Colon (tissue), 2 donors: Measurements from ENCODE around the gene DRAM2.

Experiments
- FAIRE-seq: peaks from 2 replicates; lab custom pipeline; 2012; peaks lifted over from hg19 to GRCh38; lab: Jason Lieb, UNC
- donor health status: control.
- donor health status: control.

Gene DRAM2

DNA sequence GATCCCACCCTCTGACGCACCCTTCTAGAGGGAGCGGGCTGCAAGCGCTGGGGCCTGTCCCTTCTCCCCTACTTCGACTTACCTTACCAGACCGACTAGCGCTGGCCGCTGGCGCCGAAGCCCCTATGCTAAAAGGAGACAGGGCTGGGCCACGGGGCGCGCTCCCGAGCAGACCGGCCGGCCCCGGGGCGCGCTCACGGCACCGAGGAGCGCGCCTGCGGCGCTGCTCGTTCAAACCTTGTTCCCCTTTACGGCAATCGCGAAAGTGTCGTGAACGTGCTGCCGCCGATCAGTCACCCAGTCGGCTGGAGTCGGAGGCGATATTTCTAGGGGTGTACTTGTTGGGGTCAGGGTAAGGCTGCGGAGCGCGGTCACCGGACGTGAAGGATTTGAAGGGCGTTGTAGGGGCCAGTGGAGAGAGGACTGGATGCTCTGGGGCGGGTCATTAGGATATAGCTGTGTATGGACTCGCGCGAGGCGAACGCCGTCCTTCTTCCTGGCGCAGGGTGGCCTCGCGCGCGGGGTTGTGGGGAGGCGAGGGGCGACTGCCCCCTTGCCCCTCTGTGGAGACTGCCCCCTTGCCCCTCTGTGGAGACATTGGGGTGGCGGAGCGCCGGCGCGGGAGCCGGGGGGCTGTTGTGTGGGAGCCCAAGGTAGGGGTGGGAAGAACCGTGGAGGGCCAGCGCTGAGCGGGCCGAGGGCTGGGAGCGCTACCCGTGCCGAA is at the start of gene DRAM2, which contains the start of gene CEPT1:
Gene DRAM2, minus strand, starts transcription at position 138 of the 724 bp plus-strand sequence. CDS start 8,539 bp downstream, outside the sequence.
Gene CEPT1, plus strand, starts transcription at position 268 of the 724 bp plus-strand sequence. CDS start 7,492 bp downstream, outside the sequence.
- no peak for FAIRE-seq

DNA sequence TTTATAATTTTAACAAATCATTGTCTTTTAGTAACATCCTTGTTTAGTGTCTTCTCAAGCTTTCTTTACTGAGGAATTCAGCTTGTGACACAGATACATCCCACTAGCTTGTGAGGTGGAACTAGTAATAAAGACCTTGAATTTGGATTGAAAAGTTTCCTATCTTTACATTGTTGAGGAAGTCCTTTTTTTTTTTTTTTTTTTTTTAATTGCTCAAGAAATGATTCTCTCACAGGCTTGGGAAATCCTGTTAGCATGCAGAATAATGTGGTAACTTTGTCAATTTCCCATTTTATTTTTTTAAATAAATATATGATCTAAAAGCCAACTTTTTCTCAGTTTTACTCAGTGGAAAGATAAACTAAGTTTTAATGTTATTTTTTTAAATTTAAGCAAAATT is 44.8 kb upstream of the DRAM2 start:
- FAIRE-seq = no peak

DNA sequence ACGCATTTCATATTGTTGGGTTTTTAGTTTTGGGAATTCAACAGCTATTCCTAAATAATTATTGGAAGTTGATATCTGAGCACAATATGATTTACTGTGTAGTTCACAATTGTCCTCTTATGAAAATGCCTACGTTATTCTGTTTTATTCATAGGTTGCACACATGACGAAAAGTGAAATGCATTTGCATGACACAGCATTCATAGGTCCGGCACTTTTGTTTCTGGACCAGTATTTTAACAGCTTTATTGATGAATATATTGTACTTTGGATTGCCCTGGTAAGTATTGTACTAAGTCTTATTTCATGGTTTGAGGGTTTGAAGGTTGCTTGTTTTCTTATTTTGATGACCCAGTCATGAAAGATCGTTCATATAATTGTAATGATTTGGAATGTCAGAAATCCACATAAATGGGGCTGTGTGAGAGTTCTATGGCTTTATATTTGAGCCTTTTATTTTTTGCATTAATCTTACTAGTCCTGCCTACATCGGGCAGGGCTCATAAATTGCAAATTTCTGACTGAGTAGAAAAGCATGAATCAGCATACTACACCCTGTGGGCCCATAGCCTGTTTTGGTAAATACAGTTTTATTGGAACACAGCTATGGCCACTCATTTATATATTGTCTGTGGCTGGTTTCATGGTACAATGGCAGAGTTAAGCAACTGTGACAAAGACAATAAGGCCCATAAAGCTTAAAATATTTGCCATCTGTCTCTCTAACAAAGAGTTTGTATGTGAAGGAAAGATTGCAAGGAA is 43.6 kb upstream of the DRAM2 start:
- FAIRE-seq = no peak

DNA sequence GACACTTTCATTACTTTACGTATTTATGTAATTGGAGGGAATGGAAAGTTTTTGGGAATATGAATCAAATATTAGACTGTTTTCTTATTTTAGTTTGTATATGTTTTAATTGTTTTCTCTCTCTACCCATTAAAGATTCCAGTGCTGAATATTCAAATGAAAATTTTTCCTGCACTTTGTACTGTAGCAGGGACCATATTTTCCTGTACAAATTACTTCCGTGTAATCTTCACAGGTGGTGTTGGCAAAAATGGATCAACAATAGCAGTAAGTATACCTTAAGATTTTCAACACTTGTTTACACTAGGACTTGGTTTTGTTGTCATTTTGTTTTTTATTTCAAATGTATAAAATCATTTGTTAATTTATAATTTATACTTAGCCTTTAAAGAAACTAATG is 42.2 kb upstream of the DRAM2 start:
- FAIRE-seq = no peak

DNA sequence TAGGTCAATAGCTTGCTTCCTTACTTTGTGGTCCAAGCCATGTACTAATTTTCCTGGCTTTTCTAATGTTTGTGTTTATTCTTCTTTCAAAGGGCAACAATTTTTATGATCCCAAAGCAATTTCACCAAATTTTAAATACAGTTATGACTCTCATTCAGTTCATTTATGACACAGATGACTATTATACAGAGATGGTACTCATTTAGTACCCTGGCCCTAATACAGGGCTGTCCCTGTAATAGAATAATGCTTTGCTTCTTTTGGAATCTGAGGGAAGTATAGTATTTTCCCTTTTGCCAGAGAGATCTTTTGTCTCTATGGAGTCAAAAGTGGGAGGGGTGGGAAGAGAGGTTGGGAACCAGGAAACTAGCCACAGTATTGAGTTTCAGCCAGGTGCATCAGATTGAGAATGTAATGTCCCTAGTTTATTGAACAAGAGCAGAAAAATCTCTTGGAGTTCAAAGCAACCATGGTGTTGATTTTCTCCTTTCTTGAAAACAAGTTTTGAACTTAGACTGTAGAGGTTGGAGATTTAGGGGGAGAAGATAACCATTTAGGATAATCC is 40.2 kb upstream of the DRAM2 start:
- no peak for FAIRE-seq

DNA sequence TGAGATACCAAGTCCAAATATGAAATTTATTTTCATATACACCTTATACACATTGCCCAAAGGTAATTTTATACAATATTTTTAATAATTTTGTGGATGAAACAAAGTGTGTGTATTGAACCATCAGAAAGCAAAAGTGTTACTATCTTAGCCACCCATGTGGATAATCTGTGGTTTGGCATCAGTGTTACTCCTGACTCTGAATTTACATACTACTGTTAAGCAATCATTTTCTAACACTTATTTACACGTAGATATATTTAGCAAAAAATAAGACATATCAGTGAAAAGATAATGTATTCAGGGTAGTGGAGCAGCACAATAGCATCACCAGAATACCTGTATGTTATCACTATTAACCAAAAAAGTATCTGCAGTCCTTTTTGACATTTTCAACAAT is 36.8 kb upstream of the DRAM2 start:
- FAIRE-seq = no peak

DNA sequence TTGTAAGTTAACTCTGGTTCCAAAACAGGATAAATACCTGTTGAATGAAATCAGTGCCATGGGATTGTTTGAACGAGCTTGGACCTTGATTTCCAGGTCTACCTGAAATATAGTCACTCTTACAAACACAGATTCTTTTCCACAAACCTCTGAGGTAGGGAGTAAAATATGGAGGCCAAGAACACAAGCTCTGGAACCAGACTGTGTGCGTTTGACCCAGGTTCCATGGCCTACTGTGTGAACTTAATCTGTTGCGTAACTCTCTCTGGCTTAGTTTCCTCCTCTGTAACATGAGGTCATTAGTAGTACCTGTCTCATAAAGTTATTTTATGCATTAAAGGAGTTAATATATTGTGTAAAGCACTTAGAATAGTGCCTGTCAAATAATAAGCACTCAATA is 35.5 kb upstream of the DRAM2 start:
- FAIRE-seq = no peak

DNA sequence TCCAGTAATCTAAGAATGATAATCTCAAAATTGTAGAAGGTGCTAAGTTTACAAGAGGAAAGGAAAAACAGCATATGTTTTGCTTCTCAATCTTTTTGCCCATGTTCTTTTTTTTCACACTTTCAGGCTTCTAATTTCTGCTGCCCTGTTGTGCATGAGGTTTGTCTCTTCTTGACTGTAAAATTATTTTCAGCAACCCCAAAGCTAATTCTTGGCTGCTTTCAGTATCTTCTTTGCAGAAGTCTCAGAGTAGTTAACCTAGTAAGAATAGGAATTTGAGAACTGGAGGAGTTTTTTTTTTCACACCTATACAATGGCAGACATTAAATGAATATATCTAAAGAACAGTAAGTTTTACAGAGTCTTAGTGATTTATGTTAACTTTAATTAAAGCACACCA is 34.2 kb upstream of the DRAM2 start:
- FAIRE-seq = no peak

DNA sequence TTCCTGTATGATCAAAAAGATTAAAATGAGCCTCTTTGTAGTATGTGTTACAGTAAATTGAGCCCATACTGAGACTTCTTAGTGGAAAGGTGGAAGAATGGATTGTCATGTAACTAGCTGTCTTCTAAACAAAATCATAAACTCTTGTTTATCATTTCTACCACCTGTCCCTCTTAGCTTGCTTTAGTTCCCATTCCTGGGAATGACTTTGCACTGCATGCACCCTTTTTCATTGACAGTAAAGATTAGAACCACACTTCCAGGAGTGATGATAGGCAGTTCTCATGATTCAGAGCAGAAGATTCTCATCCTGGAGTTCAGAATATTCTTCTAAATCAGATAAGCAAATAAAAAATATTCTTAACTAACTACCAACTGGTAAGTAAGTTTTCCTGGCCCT is 32.6 kb upstream of the DRAM2 start:
- no peak for FAIRE-seq

DNA sequence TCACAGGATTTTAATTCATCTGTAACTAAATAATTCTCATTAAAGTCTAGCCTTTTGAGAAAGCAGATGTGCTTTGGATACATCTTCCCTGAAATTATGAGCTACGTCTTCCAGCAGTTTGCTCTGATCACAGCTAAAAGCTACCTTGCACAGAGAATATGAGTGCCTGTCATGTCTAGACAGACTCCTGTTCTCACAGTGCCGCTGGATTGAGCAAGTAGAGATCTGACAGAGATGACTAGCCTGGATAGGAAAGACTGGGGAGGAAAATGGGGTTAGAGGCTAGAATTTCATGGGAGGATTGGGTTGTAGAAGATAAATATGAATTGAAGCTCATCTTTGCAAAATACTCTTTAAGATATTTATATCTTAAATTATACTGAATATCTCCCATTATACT is 24.3 kb upstream of the DRAM2 start:
- FAIRE-seq = no peak

DNA sequence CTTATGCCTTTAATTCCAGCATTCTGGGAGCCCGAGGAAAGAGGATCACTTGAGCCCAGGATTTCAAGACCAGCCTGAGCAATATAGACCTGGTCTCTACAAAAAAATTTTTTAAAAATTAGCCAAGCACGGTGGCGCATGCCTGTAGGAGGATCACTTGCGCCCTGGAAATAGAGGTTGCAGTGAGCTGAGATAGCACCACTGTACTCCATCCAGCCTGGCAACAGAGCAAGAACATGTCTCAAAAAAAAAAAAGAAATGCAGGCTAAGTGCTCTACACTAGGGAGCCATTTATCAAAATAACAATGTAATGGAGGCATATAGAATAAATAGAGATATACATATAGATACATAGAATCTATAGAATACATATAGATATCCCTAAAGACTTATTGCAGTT is 23.5 kb upstream of the DRAM2 start:
- no peak for FAIRE-seq

DNA sequence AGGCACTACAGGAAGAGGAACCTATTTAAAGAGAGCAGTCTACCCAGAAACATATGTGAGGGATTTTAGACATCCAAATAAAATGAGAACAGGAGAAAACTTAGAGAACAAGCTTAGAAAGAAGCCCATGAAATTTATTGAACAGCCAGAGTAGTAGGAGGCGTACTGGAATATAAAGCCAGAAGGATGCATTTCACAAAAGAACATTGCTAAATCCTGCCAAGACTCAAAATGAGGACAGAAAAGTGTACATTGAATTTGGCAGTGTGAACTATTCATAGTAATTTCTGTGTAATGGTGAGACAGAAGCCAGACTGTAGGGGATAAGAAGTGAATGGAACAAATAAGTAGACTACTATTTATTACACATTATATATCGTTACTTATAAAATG is 22.6 kb upstream of the DRAM2 start:
- FAIRE-seq = no peak

DNA sequence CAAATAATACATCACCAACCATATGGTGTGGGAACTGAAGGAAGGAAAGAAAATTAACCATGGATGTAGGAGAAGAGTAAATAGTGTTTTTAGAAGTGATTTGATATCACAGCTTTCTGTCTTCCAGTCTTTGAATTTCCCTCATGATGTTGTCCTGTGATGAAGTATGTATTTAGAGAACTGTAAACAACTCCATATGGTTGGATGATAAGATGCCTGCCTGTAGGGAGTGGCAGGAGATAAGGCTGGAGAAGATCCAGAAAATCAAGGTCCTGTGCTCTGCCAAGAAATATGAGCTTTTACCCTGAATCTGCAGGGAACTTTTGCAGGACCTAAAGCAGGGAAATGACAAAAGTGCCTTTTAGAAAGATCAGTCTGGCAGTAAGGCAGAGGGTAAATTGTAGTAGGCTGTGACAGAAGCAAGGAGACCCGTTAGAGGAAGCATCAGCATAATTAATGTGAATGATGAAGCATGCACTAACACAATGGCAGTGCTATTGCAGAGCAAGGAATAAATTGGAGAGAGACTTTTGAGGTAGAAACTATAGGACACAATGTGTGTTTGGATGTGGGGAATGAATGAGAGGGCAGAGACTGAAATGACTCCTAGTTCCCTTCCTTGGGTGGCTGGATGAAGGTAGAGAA is 22.1 kb upstream of the DRAM2 start:
- no peak for FAIRE-seq

DNA sequence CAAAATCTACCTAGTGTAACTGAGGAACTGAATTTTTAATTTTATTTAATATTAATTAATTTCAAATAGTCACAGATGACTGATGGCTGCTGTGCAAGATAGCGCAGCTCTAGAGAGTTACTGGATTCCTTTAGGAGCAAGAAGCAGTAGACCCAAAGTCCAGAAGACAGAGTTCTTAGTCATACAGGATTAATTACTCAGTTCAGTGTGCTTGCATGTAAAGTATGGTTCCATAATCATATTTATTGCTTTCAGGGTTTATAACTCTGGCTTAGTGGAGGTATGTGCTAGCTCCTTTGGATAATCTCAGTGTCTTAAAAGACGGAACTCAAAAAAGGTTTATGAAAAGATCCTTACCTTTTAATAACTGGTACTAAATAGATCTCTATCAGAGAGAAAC is 17.5 kb upstream of the DRAM2 start:
- no peak for FAIRE-seq

DNA sequence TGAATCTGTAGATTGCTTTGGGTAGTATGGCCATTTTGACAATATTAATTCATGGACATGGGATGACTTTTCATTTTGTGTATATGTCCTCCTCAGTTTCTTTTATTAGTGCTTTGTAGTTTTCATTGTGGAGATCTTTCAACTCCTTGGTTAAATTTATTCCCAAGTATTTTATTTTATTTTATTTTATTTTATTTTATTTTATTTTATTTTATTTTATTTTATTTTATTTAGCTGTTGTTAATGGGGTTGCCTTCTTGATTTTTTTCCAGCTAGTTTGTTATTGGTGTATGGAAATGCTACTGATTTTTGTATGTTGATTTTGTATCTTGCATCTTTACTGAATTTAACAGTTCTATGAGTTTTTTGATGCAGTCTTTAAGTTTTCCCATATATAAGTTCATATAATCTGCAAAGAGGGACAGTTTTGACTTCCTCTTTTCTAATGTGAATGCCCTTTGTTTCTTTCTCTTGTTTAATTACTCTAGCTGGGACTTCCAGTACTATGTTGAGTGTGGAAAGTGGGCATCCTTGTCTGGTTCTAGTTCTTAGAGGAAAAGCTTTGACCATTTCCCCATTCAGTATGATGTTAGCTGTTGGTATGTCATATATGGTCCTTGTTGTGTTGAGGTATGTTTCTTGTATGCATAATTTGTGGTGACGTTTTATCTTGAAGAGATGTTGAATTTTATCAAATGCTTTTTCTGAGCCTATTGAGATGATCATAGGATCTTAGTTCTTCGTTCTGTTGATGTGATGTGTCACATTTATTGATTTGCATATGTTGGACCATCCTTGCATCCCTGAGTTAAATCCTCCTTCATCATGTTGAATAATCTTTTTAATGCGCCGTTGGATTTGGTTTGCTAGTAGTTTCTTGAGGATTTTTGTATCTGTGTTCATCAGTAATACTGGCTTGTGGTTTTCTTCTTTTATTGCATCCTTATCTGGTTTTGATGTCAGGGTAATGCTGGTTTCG is 14.4 kb upstream of the DRAM2 start:
- no peak for FAIRE-seq

DNA sequence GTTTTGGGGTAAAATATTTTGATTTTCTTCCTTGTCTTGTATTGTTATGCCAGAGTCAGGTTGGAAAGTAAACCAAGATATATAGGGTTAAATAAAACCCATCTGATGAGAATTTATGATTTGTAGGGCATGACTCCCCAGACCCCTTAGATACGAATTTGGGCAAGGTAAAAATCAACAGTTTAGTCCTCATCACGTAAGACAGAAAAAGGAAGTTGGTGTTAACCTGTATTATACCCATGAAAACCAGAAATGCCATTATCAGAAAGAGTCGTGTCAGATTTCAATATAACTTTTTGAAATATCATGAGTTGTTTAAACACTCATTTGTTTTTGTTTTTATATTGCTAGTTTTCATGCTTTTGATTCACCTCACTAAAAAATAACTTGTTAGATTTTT is 11.9 kb upstream of the DRAM2 start:
- no peak for FAIRE-seq

DNA sequence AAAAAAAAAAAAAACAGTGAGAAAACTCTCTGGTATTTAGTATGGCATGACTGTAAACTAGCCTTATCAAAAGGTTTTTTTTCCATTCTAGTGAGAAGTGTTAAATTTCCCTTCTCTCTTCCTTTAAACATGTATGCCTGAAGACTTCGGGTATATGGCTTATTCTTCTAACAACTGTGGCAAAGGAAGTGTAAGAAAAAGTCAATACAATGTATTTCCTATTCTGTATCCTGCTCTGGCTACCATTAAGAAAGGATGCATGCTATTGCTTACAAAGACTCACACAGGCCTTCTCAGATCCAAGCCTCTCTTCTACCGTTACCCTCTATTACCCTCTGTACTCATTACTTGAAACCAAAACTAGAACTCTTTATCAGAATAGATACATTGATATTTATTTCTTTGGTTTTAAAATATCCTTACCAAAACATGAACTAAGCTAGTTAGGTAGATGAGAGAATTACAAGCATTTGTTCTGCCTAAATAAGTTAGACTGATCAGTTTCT is 8.5 kb upstream of the DRAM2 start:
- FAIRE-seq = no peak

DNA sequence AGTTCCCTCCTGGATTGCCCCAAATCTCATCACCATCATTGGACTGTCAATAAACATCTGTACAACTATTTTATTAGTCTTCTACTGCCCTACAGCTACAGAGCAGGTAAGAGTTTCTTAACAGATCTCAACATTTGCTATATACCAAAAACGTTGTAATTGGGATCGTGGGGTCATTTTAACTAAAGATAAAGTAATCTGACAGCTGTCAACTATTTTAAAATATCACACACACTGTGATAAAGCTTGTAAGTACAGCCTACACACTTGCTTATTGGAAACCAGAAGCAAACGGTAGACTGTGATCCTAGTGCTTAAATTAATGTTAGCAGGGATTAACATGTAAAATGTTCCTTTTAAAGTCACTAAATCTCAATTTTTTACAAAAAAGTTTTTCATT is 8.1 kb upstream of the DRAM2 start:
- no peak for FAIRE-seq

DNA sequence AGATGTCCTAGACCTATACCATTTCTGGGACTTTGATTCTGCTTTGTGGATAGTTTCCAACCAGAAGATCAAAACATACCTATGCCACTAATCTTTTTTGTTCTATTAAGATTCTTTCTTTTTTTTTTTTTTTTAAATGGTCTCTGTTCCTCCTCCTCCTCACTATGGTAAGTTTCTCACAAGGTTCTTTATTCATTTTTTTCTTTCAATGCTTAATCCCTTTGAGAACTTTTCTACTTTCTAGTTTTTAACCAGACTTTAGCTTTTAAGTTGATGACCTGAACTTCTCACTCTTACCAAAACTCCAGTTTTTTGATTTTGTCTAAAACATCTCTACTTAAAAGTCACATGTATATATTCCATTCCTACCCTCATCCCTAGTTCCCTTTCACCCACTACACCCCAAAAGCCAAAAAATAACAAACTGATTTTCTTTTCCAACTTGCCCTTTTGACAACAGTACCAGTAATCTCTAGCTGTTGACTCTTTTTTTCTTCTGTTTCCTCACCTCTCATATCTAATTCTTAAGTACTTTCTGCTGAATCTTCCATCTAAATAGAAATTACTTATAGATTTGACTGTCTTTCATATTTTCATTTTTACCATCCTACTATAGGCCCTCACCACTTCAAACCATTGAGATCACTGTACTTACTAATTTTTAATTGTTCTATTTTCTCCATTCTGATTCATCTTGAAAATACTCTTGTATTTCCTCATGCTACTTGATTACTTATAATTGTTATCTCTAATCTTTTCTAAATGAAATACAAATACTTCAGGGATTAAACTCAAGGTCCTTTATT is 6.3 kb upstream of the DRAM2 start:
- no peak for FAIRE-seq

DNA sequence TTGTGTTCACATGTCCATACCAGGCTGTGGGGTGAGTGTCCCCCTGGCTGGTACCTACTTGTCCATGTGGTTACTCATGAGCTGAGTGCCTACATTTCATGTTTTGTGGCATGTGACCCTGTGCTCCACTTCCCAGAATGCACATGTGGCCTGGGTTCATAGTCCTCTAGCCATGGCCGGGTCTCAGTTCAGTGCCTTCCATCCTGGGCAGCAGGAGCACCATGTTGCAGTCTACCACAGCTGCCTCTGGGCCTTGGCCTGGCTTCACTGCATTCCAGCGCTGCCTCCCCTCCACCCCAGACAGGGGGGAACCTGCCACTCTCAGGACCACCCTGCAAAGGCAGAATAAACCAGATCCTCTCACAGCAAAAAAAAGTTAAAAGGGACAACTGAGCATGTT is 5.6 kb upstream of the DRAM2 start:
- no peak for FAIRE-seq
